ENCODE measurements around the gene SYF2. TPM values are rescaled to one million over a fixed set of nuclear protein-coding genes. Genes with fewer than 3 reads are reported as not detected.
"Not testable (repeated sequence)": the region's sequence is repeated elsewhere in the genome, so short reads cannot be mapped to it uniquely, and the experiment has no call there.

SYF2 gene
- total RNA-seq, 1 donor from 2014 or later, result 35.4 TPM

- intact Hi-C loops (cut with DNase I), result no loop called here
- no peak for DNase-seq (ENCODE audit: low spot score)
Measured at GRCh38 chr1:25193229-25193628, 39.1 kb downstream of the SYF2 start.

GRCh38 chr1:25192154-25192553 is 40.1 kb downstream of the SYF2 start:
- DNase-seq (ENCODE audit: low spot score), result no peak
- intact Hi-C loops (cut with DNase I), result no loop called here

- intact Hi-C loops (cut with DNase I), result no loop called here
- DNase-seq (ENCODE audit: low spot score), result no peak
Measured at GRCh38 chr1:25190260-25190659, 42.0 kb downstream of the SYF2 start.

DNA sequence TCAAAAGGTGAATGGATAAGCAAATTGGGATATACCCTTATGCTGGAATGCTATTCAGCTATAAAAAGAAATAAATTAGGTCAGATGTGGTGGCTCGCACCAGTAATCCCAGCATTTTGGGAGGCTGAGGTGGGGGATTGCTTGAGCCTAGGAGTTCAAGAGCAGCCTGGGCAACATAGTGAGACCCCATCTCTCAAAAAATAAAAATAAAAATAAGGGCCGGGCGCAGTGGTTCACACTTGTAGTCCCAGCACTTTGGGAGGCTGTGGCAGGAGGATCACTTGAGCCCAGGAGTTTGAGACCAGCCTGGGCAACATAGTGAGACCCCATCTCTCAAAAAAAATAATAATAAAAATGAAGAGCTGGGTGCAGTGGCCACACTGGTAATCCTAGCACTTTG is 44.4 kb downstream of the SYF2 start:
- DNase-seq (ENCODE audit: low spot score); intact Hi-C loops (cut with DNase I): not testable (repeated sequence)

DNA sequence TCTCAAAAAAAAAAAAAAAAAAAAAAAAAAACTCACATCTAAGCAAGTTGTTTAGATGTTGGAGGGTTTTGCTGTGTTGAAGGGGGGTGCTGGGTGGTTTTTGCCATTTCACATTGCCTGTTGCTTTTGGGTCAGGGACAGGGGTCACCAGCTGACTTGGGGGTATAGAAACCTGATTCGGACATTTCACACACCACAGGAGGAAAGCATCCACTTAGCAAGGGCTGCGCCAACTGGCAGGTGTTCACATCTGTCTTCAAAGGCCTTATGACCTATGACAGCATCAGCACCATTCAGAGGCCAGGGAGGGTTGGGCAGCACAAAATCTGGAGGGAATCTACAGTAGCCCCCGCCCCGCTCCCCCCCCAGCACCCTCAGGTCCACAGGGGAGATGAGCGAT is 45.2 kb downstream of the SYF2 start:
- intact Hi-C loops (cut with DNase I), result no loop called here
- DNase-seq (ENCODE audit: low spot score), result no peak

- intact Hi-C loops (cut with DNase I), result no loop called here
- no peak for DNase-seq (ENCODE audit: low spot score)
Measured at GRCh38 chr1:25186161-25187007, 45.9 kb downstream of the SYF2 start.

DNA sequence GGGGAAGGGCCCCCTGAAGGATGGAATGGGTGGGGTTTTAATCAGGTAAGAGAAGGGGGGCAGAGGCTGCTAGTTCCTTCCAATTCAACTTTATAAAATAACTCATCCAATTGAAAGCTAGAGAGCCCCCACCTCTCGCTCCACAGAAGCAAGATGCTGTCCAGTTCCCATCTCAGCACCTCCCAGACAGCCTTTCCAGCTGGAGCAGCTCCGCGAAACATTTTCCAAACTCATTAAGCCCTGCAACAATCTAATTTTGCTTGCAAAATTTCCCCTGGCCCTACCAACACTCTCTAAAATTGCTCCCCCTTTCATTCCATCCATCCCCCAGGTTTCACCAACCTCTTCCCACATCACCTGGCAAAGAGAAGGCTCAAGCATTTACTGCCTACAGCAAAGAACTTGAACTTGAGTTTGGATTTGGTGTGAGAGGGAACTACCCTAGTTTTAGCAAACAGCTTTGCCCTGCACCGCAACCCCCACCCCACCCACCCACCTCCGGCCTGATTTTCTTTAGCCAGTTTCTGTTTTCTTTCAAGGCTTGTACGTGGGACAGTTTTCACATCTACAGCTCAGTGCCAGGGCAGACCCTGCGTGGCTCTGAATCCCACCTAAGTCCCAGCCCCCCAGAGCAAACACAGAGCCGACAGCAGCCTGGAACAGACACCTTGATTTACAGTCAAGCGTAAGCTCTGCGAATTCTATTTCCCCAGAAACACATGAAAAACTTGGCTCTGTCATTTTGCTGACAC is 46.7 kb downstream of the SYF2 start:
- no peak for DNase-seq (ENCODE audit: low spot score)
- intact Hi-C loops (cut with DNase I), result no loop called here

DNA sequence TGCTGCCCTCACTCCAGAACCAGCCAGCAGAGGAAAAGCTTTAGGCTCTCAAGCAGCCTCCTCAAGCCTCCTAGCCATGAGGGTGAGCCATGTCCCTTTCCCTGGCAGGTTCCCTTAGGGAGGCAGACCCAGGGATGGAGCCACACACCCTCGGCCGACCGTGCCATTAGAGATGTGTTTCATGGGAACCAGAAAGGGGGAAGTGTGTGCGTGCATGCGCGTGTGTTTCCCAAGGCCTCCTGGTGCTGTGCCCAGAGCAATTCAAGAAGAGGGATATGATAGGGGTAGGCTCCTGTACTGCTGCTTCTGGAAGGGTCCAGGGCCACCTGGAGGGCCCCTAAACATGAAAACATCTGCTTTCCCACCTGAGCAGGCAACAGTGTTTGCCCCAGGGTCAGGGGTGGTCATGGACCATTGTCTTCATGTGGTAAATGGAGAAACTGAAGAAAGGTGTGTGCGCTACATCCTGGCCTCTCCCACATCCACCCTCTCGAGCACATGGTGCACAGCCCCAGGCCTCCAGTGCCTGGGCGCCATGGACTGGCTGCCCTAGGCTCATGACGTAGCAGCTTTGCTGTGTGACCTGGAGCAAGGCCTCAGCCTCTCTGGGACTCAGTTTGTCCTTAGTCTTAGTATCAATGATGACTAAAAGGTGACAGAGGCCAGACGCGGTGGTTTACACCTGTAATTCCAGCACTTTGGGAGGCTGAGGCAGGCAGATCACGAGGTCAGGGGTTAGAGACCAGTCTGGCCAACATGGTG is 48.1 kb downstream of the SYF2 start:
- no peak for DNase-seq (ENCODE audit: low spot score)
- intact Hi-C loops (cut with DNase I), result no loop called here

GRCh38 chr1:25183126-25183980 is 48.9 kb downstream of the SYF2 start:
- no peak for DNase-seq (ENCODE audit: low spot score)
- intact Hi-C loops (cut with DNase I), result no loop called here

DNA sequence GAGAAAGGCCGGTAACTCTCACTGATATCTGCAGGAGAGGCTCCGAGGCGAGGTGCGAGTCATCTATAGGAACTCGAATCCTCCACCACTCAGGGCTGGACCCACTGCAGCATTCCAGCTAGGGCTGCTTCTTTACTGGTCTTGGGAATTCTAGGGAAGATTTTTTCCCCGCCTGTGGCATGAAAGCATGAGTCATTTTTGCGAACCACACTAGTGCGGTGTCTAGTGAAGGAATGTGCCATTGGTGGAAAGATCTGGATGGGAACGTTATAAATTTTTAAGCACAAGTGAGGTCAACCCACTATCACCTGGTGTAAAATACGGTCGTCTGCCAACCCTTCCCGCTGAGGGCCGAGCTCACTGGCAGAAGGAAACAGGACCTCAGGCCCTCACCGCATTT is 49.7 kb downstream of the SYF2 start:
- intact Hi-C loops (cut with DNase I), result no loop called here
- DNase-seq (ENCODE audit: low spot score), result no peak

- intact Hi-C loops (cut with DNase I), result no loop called here
- no peak for DNase-seq (ENCODE audit: low spot score)
Measured at GRCh38 chr1:25180996-25181395, 51.3 kb downstream of the SYF2 start.

GRCh38 chr1:25178917-25179561 is 53.3 kb downstream of the SYF2 start:
- intact Hi-C loops (cut with DNase I), result no loop called here
- no peak for DNase-seq (ENCODE audit: low spot score)

- no peak for DNase-seq (ENCODE audit: low spot score)
- intact Hi-C loops (cut with DNase I), result no loop called here
Measured at GRCh38 chr1:25174730-25175612, 57.3 kb downstream of the SYF2 start.

DNA sequence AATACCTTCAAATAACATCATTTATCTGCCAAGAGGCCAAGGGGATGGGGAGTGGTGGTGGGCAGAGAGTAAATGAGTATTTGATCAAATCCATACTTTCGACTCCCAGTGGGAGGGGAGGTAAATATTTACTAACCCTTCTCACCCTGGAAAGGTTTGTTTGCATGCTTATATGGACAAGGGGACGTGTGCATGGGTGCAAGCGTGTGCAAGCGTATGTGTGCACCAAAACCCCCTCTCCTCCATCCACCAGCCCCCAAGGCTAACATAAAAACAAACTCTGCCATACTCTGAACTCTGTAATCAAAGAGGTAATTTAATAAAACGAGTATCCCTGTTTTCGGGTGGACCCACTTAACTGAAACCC is 58.0 kb downstream of the SYF2 start:
- intact Hi-C loops (cut with DNase I), result no loop called here
- DNase-seq (ENCODE audit: low spot score), result no peak

DNA sequence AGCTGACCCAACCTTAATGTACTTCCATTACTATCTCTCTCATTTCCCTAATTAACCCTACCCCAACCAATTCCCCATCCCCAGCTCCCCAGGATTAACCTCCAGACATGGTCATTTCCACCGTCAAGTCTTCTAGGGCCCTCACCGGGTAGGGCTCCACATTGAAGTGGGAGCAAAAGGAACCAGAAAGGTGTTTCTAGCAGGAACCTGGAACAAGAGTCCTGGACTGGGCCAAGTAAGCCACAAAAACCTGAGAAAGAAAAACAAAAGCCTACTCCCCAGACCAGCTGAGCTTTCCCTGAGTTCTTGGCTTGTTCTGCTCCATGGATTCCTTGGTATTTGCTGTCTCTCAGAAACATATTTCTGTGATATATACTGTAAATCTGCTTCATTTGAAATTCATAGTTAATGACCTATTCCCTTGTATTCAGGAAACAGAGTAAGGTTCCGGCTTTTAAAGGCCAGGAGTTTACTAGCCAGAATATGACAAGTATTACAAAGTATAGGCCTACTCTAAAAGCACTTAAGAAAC is 58.4 kb downstream of the SYF2 start:
- intact Hi-C loops (cut with DNase I), result no loop called here
- DNase-seq (ENCODE audit: low spot score), result no peak

All from cardiac septum (tissue), 1 donor.